ENCODE measurements around the gene USP44. TPM values are rescaled to one million over a fixed set of nuclear protein-coding genes. Genes with fewer than 3 reads are reported as not detected.
"Not testable (repeated sequence)": the region's sequence is repeated elsewhere in the genome, so short reads cannot be mapped to it uniquely, and the experiment has no call there.

The USP44 gene
- total RNA-seq, 1 experiment from 2014 or later = 0.04 TPM

GRCh38 chr12:95506707-95507523 lies 44.4 kb downstream of the USP44 start:
- Histone ChIP-seq H3K9me3 (replicated peaks) (no peaks in the 10 kb centered on the region), H3K4me3 (no peak overlapping the region), H3K36me3 (peaks cover 75% of the 10 kb centered on the region), H3K27me3 (no peaks in the 10 kb centered on the region), H3K4me1 (no peaks in the 10 kb centered on the region), H3K27ac (no peak overlapping the region)
- DNase-seq = no peak

- no peaks in the 10 kb centered on the region for H3K27me3 ChIP-seq
- peaks cover 70% of the 10 kb centered on the region for H3K36me3 ChIP-seq
- H3K4me1 ChIP-seq = no peaks in the 10 kb centered on the region
- no peak overlapping the region for H3K4me3 ChIP-seq
- H3K9me3 ChIP-seq (replicated peaks) = no peaks in the 10 kb centered on the region
- H3K27ac ChIP-seq = no peak overlapping the region
- DNase-seq = no peak
These were observed 46.2 kb downstream of the USP44 start for GRCh38 chr12:95505039-95505438.

GRCh38 chr12:95504140-95504539 lies 47.1 kb downstream of the USP44 start:
- Histone ChIP-seq H3K36me3 (peaks cover 73% of the 10 kb centered on the region), H3K27ac (no peak overlapping the region), H3K4me1 (no peaks in the 10 kb centered on the region), H3K9me3 (replicated peaks) (no peaks in the 10 kb centered on the region), H3K27me3 (no peaks in the 10 kb centered on the region), H3K4me3 (no peak overlapping the region)
- DNase-seq = no peak

GRCh38 chr12:95499772-95500171 lies 51.5 kb downstream of the USP44 start:
- no peak for DNase-seq
- peaks cover 75% of the 10 kb centered on the region for H3K36me3 ChIP-seq
- H3K27me3 ChIP-seq = no peaks in the 10 kb centered on the region
- no peaks in the 10 kb centered on the region for H3K4me1 ChIP-seq
- no peak overlapping the region for H3K27ac ChIP-seq
- no peaks in the 10 kb centered on the region for H3K9me3 ChIP-seq (replicated peaks)
- no peak overlapping the region for H3K4me3 ChIP-seq

- no peak for DNase-seq
- Histone ChIP-seq H3K4me1 (no peaks in the 10 kb centered on the region), H3K4me3 (no peak overlapping the region), H3K27ac (no peak overlapping the region), H3K9me3 (replicated peaks) (no peaks in the 10 kb centered on the region), H3K27me3 (no peaks in the 10 kb centered on the region), H3K36me3 (peaks cover 71% of the 10 kb centered on the region)
These were observed 52.3 kb downstream of the USP44 start for GRCh38 chr12:95498968-95499367.

GRCh38 chr12:95497031-95497430 lies 54.2 kb downstream of the USP44 start:
- no peak for DNase-seq
- Histone ChIP-seq H3K4me1 (no peaks in the 10 kb centered on the region), H3K27ac (no peak overlapping the region), H3K4me3 (no peak overlapping the region), H3K36me3 (peaks cover 71% of the 10 kb centered on the region), H3K27me3 (no peaks in the 10 kb centered on the region), H3K9me3 (replicated peaks) (no peaks in the 10 kb centered on the region)

GRCh38 chr12:95495433-95495832 lies 55.8 kb downstream of the USP44 start:
- DNase-seq = no peak
- Histone ChIP-seq H3K4me3 (no peak overlapping the region), H3K27ac (no peak overlapping the region), H3K27me3 (no peaks in the 10 kb centered on the region), H3K36me3 (peaks cover 71% of the 10 kb centered on the region), H3K9me3 (replicated peaks) (no peaks in the 10 kb centered on the region), H3K4me1 (no peaks in the 10 kb centered on the region)

GRCh38 chr12:95494888-95495287 lies 56.4 kb downstream of the USP44 start:
- Histone ChIP-seq H3K4me3 (no peak overlapping the region), H3K27ac (no peak overlapping the region), H3K9me3 (replicated peaks) (no peaks in the 10 kb centered on the region), H3K36me3 (peaks cover 66% of the 10 kb centered on the region), H3K27me3 (no peaks in the 10 kb centered on the region), H3K4me1 (no peaks in the 10 kb centered on the region)
- DNase-seq = no peak

GRCh38 chr12:95492462-95492861 lies 58.8 kb downstream of the USP44 start:
- H3K36me3 ChIP-seq = peaks cover 67% of the 10 kb centered on the region

GRCh38 chr12:95487024-95487423 lies 64.3 kb downstream of the USP44 start:
- no peak overlapping the region for H3K27ac ChIP-seq
- H3K4me3 ChIP-seq = no peak overlapping the region
- H3K9me3 ChIP-seq (replicated peaks) = no peaks in the 10 kb centered on the region
- no peak for DNase-seq
- peaks cover 62% of the 10 kb centered on the region for H3K36me3 ChIP-seq
- H3K27me3 ChIP-seq = no peaks in the 10 kb centered on the region
- H3K4me1 ChIP-seq = no peaks in the 10 kb centered on the region

More at GRCh38 chr12:95492462-95492861, 58.8 kb downstream of the USP44 start:
- no peak for DNase-seq
- H3K27ac ChIP-seq = no peak overlapping the region
- no peaks in the 10 kb centered on the region for H3K9me3 ChIP-seq (replicated peaks)
- H3K27me3 ChIP-seq = no peaks in the 10 kb centered on the region
- H3K4me1 ChIP-seq = no peaks in the 10 kb centered on the region
- H3K4me3 ChIP-seq = no peak overlapping the region

GRCh38 chr12:95484524-95484923 lies 66.8 kb downstream of the USP44 start:
- H3K9me3 ChIP-seq (replicated peaks) = no peaks in the 10 kb centered on the region
- no peak overlapping the region for H3K27ac ChIP-seq
- no peaks in the 10 kb centered on the region for H3K27me3 ChIP-seq
- H3K36me3 ChIP-seq = peaks cover 73% of the 10 kb centered on the region
- DNase-seq = no peak
- no peak overlapping the region for H3K4me3 ChIP-seq
- no peaks in the 10 kb centered on the region for H3K4me1 ChIP-seq

GRCh38 chr12:95482564-95482963 lies 68.7 kb downstream of the USP44 start:
- not testable (repeated sequence) for H3K4me1 ChIP-seq; H3K9me3 ChIP-seq (replicated peaks); H3K27me3 ChIP-seq; H3K27ac ChIP-seq; H3K4me3 ChIP-seq; DNase-seq
- peaks cover 76% of the 10 kb centered on the region for H3K36me3 ChIP-seq

- no peaks in the 10 kb centered on the region for H3K4me1 ChIP-seq
- no peak overlapping the region for H3K4me3 ChIP-seq
- no peak overlapping the region for H3K27ac ChIP-seq
- H3K9me3 ChIP-seq (replicated peaks) = no peaks in the 10 kb centered on the region
- peaks cover 76% of the 10 kb centered on the region for H3K36me3 ChIP-seq
- no peak for DNase-seq
- no peaks in the 10 kb centered on the region for H3K27me3 ChIP-seq
These were observed 69.4 kb downstream of the USP44 start for GRCh38 chr12:95481888-95482287.

GRCh38 chr12:95481072-95481471 lies 70.2 kb downstream of the USP44 start:
- H3K36me3 ChIP-seq = peaks cover 75% of the 10 kb centered on the region
- DNase-seq = no peak
- no peaks in the 10 kb centered on the region for H3K27me3 ChIP-seq
- no peaks in the 10 kb centered on the region for H3K9me3 ChIP-seq (replicated peaks)
- H3K27ac ChIP-seq = no peak overlapping the region
- H3K4me3 ChIP-seq = no peak overlapping the region
- H3K4me1 ChIP-seq = no peaks in the 10 kb centered on the region

GRCh38 chr12:95480230-95480629 lies 71.0 kb downstream of the USP44 start:
- no peaks in the 10 kb centered on the region for H3K9me3 ChIP-seq (replicated peaks)
- DNase-seq = no peak
- no peaks in the 10 kb centered on the region for H3K4me1 ChIP-seq
- H3K4me3 ChIP-seq = no peak overlapping the region
- H3K27ac ChIP-seq = no peak overlapping the region
- H3K36me3 ChIP-seq = peaks cover 71% of the 10 kb centered on the region
- no peaks in the 10 kb centered on the region for H3K27me3 ChIP-seq

GRCh38 chr12:95474660-95474958 lies 76.7 kb downstream of the USP44 start:
- Histone ChIP-seq H3K27me3 (no peaks in the 10 kb centered on the region), H3K9me3 (replicated peaks) (no peaks in the 10 kb centered on the region), H3K4me1 (no peaks in the 10 kb centered on the region; the same call in 1 of the 2 replicates), H3K36me3 (peaks cover 37% of the 10 kb centered on the region), H3K27ac (peak overlapping the region; percentile 83), H3K4me3 (peak overlapping the region; percentile 92)
- no peak for DNase-seq
